ENCODE results near the gene GSK3A.

The GSK3A gene

GRCh38 chr19:42220751-42221097 lies 21.7 kb downstream of the GSK3A start:
- Histone ChIP-seq H3K4me3 (ENCODE audit: low read length) (peak overlapping the region; percentile 93), H4K20me1 (ENCODE audit: insufficient read depth, low read length) (peaks cover 6% of the 10 kb centered on the region; the same call in 1 of the 2 replicates), H3K27ac (ENCODE audit: low read length) (no peak overlapping the region), H3K9ac (ENCODE audit: low read length) (peak overlapping the region; percentile 85), H2AFZ (ENCODE audit: low read length) (peak overlapping the region; percentile 75), H3K9me3 (replicated peaks; ENCODE audit: insufficient read depth, low read length) (no peaks in the 10 kb centered on the region), H3K27me3 (replicated peaks; ENCODE audit: insufficient read depth, low read length) (no peaks in the 10 kb centered on the region), H3K4me1 (ENCODE audit: low read length) (peaks cover 11% of the 10 kb centered on the region), H3K36me3 (replicated peaks; ENCODE audit: insufficient read depth, low read length) (no peaks in the 10 kb centered on the region; the same call in 1 of the 2 replicates), H3K79me2 (ENCODE audit: low read length) (peaks cover 72% of the 10 kb centered on the region), H3F3A (ENCODE audit: insufficient read depth, low read length) (peaks cover 6% of the 10 kb centered on the region), H3K4me2 (ENCODE audit: low read depth, low read length) (peak overlapping the region; percentile 84), H3K9me2 (replicated peaks; ENCODE audit: insufficient read depth, low read length) (no peaks in the 10 kb centered on the region)
- TF ChIP-seq EZH2phosphoT487 (IDR thresholded peaks at IDR 0.05; ENCODE audit: low read length) (no peak), CTCF (IDR thresholded peaks at IDR 0.05; ENCODE audit: low read length) (no peak)
- no peak for DNase-seq

GRCh38 chr19:42219812-42220750 lies 22.3 kb downstream of the GSK3A start, which contains the start of gene ZNF526:
ZNF526 (plus strand) TSS chr19:42220312; CDS start chr19:42224404, 4,092 bp downstream.
- Histone ChIP-seq H3K79me2 (ENCODE audit: low read length) (peaks cover 72% of the 10 kb centered on the region), H4K20me1 (ENCODE audit: insufficient read depth, low read length) (peaks cover 13% of the 10 kb centered on the region; the same call in 1 of the 2 replicates), H3K27me3 (replicated peaks; ENCODE audit: insufficient read depth, low read length) (no peaks in the 10 kb centered on the region), H3K9ac (ENCODE audit: low read length) (peak within 1 kb of the TSS; percentile 85), H3K4me2 (ENCODE audit: low read depth, low read length) (peak within 1 kb of the TSS; percentile 84), H3K9me3 (replicated peaks; ENCODE audit: insufficient read depth, low read length) (no peaks in the 10 kb centered on the region), H2AFZ (ENCODE audit: low read length) (peak within 1 kb of the TSS; percentile 75), H3F3A (ENCODE audit: insufficient read depth, low read length) (peaks cover 6% of the 10 kb centered on the region), H3K36me3 (replicated peaks; ENCODE audit: insufficient read depth, low read length) (no peaks in the 10 kb centered on the region; the same call in 1 of the 2 replicates), H3K27ac (ENCODE audit: low read length) (peak within 1 kb of the TSS; percentile 66; the same call in 1 of the 2 replicates), H3K9me2 (replicated peaks; ENCODE audit: insufficient read depth, low read length) (no peaks in the 10 kb centered on the region), H3K4me1 (ENCODE audit: low read length) (peaks cover 18% of the 10 kb centered on the region), H3K4me3 (ENCODE audit: low read length) (peak within 1 kb of the TSS; percentile 93)
- TF ChIP-seq EZH2phosphoT487 (IDR thresholded peaks at IDR 0.05; ENCODE audit: low read length) (no peak), EZH2 (optimal IDR thresholded peaks at IDR 0.05; ENCODE audit: low read depth, low read length) (no peak), CTCF (IDR thresholded peaks at IDR 0.05; ENCODE audit: low read length) (no peak)
- DNase-seq = peak; percentile 99

GRCh38 chr19:42217520-42218437 lies 24.6 kb downstream of the GSK3A start, which contains the start of gene DEDD2:
DEDD2 (minus strand) TSS chr19:42217677; CDS start chr19:42217007, 670 bp downstream.
- Histone ChIP-seq H4K20me1 (ENCODE audit: insufficient read depth, low read length) (peaks cover 18% of the 10 kb centered on the region), H3K4me2 (ENCODE audit: low read depth, low read length) (peak within 1 kb of the TSS; percentile 96), H3F3A (ENCODE audit: insufficient read depth, low read length) (peaks cover 6% of the 10 kb centered on the region), H3K36me3 (replicated peaks; ENCODE audit: insufficient read depth, low read length) (peaks cover 7% of the 10 kb centered on the region; the same call in 1 of the 2 replicates), H3K79me2 (ENCODE audit: low read length) (peaks cover 81% of the 10 kb centered on the region), H3K27ac (ENCODE audit: low read length) (peak within 1 kb of the TSS; percentile 79), H3K4me3 (ENCODE audit: low read length) (peak within 1 kb of the TSS; percentile 77), H3K9me3 (replicated peaks; ENCODE audit: insufficient read depth, low read length) (no peaks in the 10 kb centered on the region), H3K4me1 (ENCODE audit: low read length) (peaks cover 24% of the 10 kb centered on the region), H3K9ac (ENCODE audit: low read length) (peak within 1 kb of the TSS; percentile 96), H3K9me2 (replicated peaks; ENCODE audit: insufficient read depth, low read length) (no peaks in the 10 kb centered on the region), H2AFZ (ENCODE audit: low read length) (peak within 1 kb of the TSS; percentile 82), H3K27me3 (replicated peaks; ENCODE audit: insufficient read depth, low read length) (no peaks in the 10 kb centered on the region)
- DNase-seq = peak; percentile 98
- TF ChIP-seq EZH2phosphoT487 (IDR thresholded peaks at IDR 0.05; ENCODE audit: low read length) = no peak
- no peak for TF ChIP-seq EZH2 (optimal IDR thresholded peaks at IDR 0.05; ENCODE audit: low read depth, low read length)
- no peak for TF ChIP-seq CTCF (IDR thresholded peaks at IDR 0.05; ENCODE audit: low read length)

Measured in MM.1S (cell line).